HT-29 (cell line): ENCODE results near the gene COL23A1. TPM values are rescaled to one million over a fixed set of nuclear protein-coding genes. Genes with fewer than 3 reads are reported as not detected.

Source experiments
- DNase-seq: peaks from one replicate; pipeline ENCODE4 v3.0.0-alpha.2; 2015; ENCODE audit warnings: low spot score
- total RNA-seq: library from RNA; depleted of rRNA; stranded (reverse); fragments of >200 nt; shearing (Covaris generic); gene quantifications from 2 replicates; pipeline ENCODE4 v1.2.3, GENCODE V29; 2014

COL23A1 gene
- total RNA-seq, 1 experiment from 2014 or later, result not detected

GRCh38 chr5:178535299-178536175, 54.7 kb downstream of the COL23A1 start:
- no peak for DNase-seq

GRCh38 chr5:178533136-178533535, 57.1 kb downstream of the COL23A1 start:
- no peak for DNase-seq

GRCh38 chr5:178532666-178533065, 57.5 kb downstream of the COL23A1 start:
- no peak for DNase-seq

- no peak for DNase-seq
These were observed 58.0 kb downstream of the COL23A1 start for GRCh38 chr5:178532236-178532635.

GRCh38 chr5:178531786-178532185, 58.4 kb downstream of the COL23A1 start:
- DNase-seq, result no peak

GRCh38 chr5:178530526-178530925, 59.7 kb downstream of the COL23A1 start:
- DNase-seq, result no peak

GRCh38 chr5:178529080-178529479, 61.1 kb downstream of the COL23A1 start:
- no peak for DNase-seq

- no peak for DNase-seq
These were observed 62.5 kb downstream of the COL23A1 start for GRCh38 chr5:178527458-178528307.

GRCh38 chr5:178526773-178527457, 63.3 kb downstream of the COL23A1 start:
- DNase-seq, result no peak

GRCh38 chr5:178525906-178526732, 64.1 kb downstream of the COL23A1 start:
- DNase-seq, result no peak

- DNase-seq, result no peak
These were observed 65.9 kb downstream of the COL23A1 start for GRCh38 chr5:178524093-178524882.

GRCh38 chr5:178522361-178522760, 67.8 kb downstream of the COL23A1 start:
- no peak for DNase-seq

GRCh38 chr5:178520851-178521250, 69.3 kb downstream of the COL23A1 start:
- no peak for DNase-seq

GRCh38 chr5:178519804-178520203, 70.4 kb downstream of the COL23A1 start:
- no peak for DNase-seq

- DNase-seq, result no peak
These were observed 71.0 kb downstream of the COL23A1 start for GRCh38 chr5:178519155-178519554.

- DNase-seq, result no peak
These were observed 73.5 kb downstream of the COL23A1 start for GRCh38 chr5:178516504-178517235.

GRCh38 chr5:178515776-178516503, 74.3 kb downstream of the COL23A1 start:
- DNase-seq, result no peak

GRCh38 chr5:178514851-178515418, 75.3 kb downstream of the COL23A1 start:
- DNase-seq, result no peak
